Epithelial cell of esophagus (primary cell): ENCODE measurements around the gene MMP24OS.

Experiments
- DNase-seq: peaks from one replicate; pipeline ENCODE4 v3.0.0; 2010; ENCODE audit warnings: low read depth
- H3K4me3 ChIP-seq: 2 replicates; pipeline ENCODE4 v1.5.1; 2011; ENCODE audit warnings: mild to moderate bottlenecking, low read length, control low read depth
- TF ChIP-seq, protein P1 (sequence below): IDR thresholded peaks from 2 replicates; pipeline ENCODE4 v1.5.1; 2011; ENCODE audit warnings: low read depth, mild to moderate bottlenecking, low read length, control low read depth, inconsistent platforms; ENCODE audit not compliant: insufficient read depth; ENCODE audit errors: missing control alignments

Gene MMP24OS

GRCh38 chr20:35271904-35272303, 6.0 kb downstream of the MMP24OS start:
- TF ChIP-seq, protein P1, sequence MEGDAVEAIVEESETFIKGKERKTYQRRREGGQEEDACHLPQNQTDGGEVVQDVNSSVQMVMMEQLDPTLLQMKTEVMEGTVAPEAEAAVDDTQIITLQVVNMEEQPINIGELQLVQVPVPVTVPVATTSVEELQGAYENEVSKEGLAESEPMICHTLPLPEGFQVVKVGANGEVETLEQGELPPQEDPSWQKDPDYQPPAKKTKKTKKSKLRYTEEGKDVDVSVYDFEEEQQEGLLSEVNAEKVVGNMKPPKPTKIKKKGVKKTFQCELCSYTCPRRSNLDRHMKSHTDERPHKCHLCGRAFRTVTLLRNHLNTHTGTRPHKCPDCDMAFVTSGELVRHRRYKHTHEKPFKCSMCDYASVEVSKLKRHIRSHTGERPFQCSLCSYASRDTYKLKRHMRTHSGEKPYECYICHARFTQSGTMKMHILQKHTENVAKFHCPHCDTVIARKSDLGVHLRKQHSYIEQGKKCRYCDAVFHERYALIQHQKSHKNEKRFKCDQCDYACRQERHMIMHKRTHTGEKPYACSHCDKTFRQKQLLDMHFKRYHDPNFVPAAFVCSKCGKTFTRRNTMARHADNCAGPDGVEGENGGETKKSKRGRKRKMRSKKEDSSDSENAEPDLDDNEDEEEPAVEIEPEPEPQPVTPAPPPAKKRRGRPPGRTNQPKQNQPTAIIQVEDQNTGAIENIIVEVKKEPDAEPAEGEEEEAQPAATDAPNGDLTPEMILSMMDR = no peak
- DNase-seq = peak; percentile 79
- H3K4me3 ChIP-seq = no peak overlapping the region

DNA sequence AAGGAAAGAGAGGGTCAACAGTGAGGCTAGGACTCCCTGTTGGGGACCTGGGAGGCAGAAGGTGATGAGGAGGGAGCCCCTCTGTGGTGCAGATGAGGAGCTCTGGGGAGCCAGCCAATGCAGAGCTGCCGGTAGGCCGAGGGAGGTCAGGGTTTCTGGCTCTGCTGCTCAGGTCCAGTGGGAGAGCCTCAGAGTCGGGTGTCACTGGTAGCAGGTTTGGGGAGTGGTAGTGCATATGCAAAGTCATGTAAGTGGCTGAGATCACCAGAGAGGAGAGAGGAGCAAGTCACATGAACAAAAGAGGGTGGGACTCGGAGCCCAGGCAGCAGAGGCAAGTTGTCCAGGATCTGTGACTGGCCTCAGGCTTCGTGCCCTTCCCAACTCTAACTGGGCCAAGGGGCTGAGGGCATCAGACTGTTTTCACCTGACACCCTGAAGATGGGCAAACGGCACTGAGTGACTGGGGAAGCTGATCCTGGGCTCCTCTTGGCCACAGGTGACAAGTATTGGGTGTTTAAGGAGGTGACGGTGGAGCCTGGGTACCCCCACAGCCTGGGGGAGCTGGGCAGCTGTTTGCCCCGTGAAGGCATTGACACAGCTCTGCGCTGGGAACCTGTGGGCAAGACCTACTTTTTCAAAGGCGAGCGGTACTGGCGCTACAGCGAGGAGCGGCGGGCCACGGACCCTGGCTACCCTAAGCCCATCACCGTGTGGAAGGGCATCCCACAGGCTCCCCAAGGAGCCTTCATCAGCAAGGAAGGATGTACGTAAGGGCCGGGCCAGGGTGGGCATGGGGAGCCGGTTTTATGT, 6.6 kb downstream of the MMP24OS start:
- H3K4me3 ChIP-seq = no peak overlapping the region
- DNase-seq = peak; percentile 25
- TF ChIP-seq, protein P1 = no peak

- TF ChIP-seq, protein P1 = no peak
- H3K4me3 ChIP-seq = no peak overlapping the region
- DNase-seq = no peak
These were observed 7.7 kb downstream of the MMP24OS start for GRCh38 chr20:35270021-35270902.

GRCh38 chr20:35269055-35269781, 8.7 kb downstream of the MMP24OS start:
- TF ChIP-seq, protein P1 = peak; percentile 84
- no peak overlapping the region for H3K4me3 ChIP-seq
- DNase-seq = peak; percentile 63

- H3K4me3 ChIP-seq = no peak overlapping the region
- TF ChIP-seq, protein P1 = no peak
- DNase-seq = no peak
These were observed 10.8 kb downstream of the MMP24OS start for GRCh38 chr20:35267092-35267491.

DNA sequence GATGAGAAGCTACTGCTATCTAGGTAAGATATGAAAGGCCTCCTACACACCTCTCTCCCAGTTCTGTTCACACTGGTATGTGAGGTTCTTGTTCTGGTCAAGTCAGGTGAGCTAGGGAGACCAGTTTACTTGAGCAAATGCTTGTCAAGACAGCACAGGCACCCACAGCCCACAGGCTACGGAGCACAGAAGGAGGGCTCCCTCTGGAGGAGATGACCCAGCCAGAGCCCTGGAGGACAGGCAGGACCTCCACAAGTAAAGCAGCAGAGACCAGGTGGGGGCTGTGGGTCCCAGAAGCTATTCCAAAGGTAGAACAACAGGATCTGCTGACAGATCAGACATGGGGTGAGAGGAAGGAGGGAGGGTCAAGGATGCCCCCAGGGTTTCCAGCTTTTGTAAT, 13.2 kb downstream of the MMP24OS start:
- TF ChIP-seq, protein P1 = no peak
- H3K4me3 ChIP-seq = no peak overlapping the region
- peak; percentile 55 for DNase-seq
